Measurements from ENCODE around the gene TFAP2C.
A peak's percentile ranks its signal among the peaks of the same experiment; 100 is the strongest.

Gene TFAP2C

DNA sequence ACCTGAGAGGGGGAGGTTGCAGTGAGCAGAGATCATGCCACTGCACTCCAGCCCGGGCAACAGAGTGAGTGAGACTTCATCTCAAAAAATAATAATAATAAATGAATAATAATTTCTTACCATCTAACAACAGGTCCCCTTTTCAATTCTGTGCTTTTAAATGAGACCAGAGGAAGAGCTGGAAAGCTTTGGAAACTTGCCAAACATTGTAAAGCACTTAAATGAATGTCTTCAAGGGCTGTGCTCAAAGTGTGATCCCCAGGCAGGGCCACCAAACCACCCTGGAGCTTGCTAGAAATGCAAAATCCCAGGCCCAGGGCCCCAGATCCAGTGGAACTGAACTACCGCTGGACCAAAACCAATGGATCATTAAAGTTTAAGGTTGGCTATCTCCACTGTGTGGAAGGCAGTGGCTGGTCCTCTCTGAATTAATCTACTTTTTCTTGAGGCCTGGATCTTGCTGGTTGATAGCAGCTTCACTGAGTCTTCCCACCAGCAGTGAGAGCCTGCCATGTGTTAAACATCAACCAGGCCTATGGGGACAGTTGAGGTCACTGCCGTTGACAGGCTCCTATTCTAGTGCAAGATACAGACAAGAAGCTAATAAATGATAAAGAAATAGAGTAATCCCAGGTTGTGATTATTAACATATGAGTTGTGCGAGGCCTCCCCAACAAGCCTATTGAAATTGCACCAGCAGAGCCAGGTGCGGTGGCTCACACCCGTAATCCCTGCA is 23.7 kb upstream of the TFAP2C start:
- peaks cover 14% of the 10 kb centered on the region for H3K4me1 ChIP-seq (ENCODE audit: insufficient read depth, insufficient read length)
- no peak for TF ChIP-seq ZNF274 (IDR thresholded peaks at IDR 0.05; ENCODE audit: low read depth, low read length)
- H3K36me3 ChIP-seq (ENCODE audit: insufficient read depth, insufficient read length, low read length): no peaks in the 10 kb centered on the region
- no peaks in the 10 kb centered on the region for H3K27me3 ChIP-seq (ENCODE audit: insufficient read depth, insufficient read length)
- no peak for DNase-seq (ENCODE audit: low read depth, low spot score)
- no peak overlapping the region for H3K4me3 ChIP-seq (ENCODE audit: insufficient read length, low read depth)
- no peaks in the 10 kb centered on the region for H3K9me3 ChIP-seq (ENCODE audit: insufficient read depth, low read length)
- no peak overlapping the region for H3K9ac ChIP-seq (ENCODE audit: insufficient read length, low read depth)

DNA sequence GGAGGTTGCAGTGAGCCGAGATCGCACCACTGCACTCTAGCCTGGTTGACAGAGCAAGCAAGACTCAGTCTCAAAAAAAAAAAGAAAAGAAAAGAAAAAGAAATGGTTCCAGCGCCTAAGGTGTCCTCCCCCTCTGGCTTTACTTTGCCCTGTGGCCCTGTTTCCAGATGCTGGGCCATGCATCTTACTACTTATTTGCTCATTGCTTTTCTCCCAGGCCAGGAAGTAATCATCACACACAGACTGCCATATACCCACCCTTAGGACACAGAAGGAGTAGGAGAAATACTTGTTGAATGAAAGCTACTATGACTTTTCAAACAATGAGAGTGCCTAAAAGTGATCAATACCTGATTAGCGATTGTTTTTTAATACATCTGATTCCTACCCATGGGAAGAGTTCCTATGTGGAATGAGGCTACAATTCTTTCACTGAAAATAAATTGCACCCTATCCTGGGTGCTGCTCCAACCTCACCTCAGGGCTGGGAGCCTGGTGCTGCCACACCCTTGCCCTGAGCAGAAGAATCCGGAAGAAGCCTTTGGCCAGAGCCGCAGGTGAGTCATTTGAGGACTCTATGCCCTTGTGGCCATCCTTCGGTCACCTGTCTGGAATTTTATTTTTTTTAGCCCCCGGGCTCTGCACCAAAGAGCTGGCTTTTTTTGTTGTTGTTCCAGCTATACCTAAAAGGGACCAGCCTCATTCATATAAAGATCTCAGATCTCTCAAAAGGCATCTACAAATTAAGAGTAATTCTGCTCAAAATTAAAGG is 22.7 kb upstream of the TFAP2C start:
- Histone ChIP-seq H3K4me1 (ENCODE audit: insufficient read depth, insufficient read length) (peaks cover 18% of the 10 kb centered on the region), H3K27me3 (ENCODE audit: insufficient read depth, insufficient read length) (no peaks in the 10 kb centered on the region), H3K9ac (ENCODE audit: insufficient read length, low read depth) (no peak overlapping the region), H3K36me3 (ENCODE audit: insufficient read depth, insufficient read length, low read length) (no peaks in the 10 kb centered on the region), H3K9me3 (ENCODE audit: insufficient read depth, low read length) (no peaks in the 10 kb centered on the region), H3K4me3 (ENCODE audit: insufficient read length, low read depth) (no peak overlapping the region)
- no peak for TF ChIP-seq YY1 (IDR thresholded peaks at IDR 0.05; ENCODE audit: insufficient read depth, insufficient read length)
- TF ChIP-seq SUZ12 (IDR thresholded peaks at IDR 0.05; ENCODE audit: extremely low read depth, insufficient read depth, insufficient read length): no peak
- TF ChIP-seq ZNF274 (IDR thresholded peaks at IDR 0.05; ENCODE audit: low read depth, low read length): no peak
- DNase-seq (ENCODE audit: low read depth, low spot score): no peak

DNA sequence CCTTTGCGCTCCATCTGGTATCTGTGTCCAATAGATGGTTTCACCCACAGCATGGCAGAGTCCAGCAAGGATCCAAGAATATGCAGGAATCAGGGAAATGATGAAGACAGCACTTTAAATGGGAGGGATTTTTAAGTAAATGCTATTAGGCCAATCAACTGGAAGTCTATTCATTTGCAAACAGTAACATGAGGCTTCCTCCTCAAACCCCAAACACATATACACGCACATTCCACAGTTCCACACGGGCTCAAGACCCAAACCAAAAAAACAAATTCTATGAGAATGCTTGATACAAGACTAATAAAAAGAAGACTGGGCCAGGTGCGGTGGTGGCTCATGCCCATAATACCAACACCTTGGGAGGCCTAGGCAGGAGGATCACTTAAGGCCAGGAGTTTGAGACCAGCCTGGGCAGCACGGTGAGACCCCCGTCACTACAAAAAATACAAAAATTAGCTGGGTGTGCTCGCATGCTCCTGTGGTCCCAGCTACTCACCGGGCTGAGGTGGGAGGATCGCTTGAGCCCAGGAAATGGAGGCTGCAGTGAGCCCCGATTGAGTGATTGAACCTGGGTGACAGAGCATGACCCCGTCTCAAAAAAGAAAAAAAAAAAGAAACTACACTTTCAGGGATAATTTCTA is 21.9 kb upstream of the TFAP2C start:
- Histone ChIP-seq H3K9ac (ENCODE audit: insufficient read length, low read depth) (no peak overlapping the region), H3K4me1 (ENCODE audit: insufficient read depth, insufficient read length) (peaks cover 18% of the 10 kb centered on the region), H3K4me3 (ENCODE audit: insufficient read length, low read depth) (no peak overlapping the region), H3K9me3 (ENCODE audit: insufficient read depth, low read length) (no peaks in the 10 kb centered on the region), H3K36me3 (ENCODE audit: insufficient read depth, insufficient read length, low read length) (no peaks in the 10 kb centered on the region), H3K27me3 (ENCODE audit: insufficient read depth, insufficient read length) (no peaks in the 10 kb centered on the region)
- TF ChIP-seq YY1 (IDR thresholded peaks at IDR 0.05; ENCODE audit: insufficient read depth, insufficient read length): no peak
- no peak for TF ChIP-seq SUZ12 (IDR thresholded peaks at IDR 0.05; ENCODE audit: extremely low read depth, insufficient read depth, insufficient read length)
- no peak for TF ChIP-seq ZNF274 (IDR thresholded peaks at IDR 0.05; ENCODE audit: low read depth, low read length)
- DNase-seq (ENCODE audit: low read depth, low spot score): no peak

DNA sequence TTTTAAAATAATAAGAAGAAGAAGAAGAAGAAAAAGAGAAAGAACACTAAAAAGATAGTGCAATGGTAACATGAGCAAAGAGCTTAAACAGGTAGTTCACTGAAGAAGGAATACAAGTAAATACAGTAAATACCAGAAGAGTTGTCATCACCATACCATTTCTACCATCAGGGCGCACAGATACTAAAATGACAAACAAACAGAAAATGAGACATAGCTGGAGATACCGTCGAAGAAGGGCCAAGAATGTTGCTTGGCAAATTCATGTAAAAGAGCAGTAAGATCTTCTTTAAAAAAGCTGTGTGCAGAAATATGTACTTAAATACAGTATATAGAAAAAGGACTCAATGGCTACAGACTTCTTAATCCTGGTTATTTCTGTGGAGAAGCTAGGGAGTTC is 20.7 kb upstream of the TFAP2C start:
- Histone ChIP-seq H3K9ac (ENCODE audit: insufficient read length, low read depth) (no peak overlapping the region), H3K27me3 (ENCODE audit: insufficient read depth, insufficient read length) (no peaks in the 10 kb centered on the region), H3K4me1 (ENCODE audit: insufficient read depth, insufficient read length) (peaks cover 18% of the 10 kb centered on the region), H3K4me3 (ENCODE audit: insufficient read length, low read depth) (no peak overlapping the region), H3K9me3 (ENCODE audit: insufficient read depth, low read length) (no peaks in the 10 kb centered on the region), H3K36me3 (ENCODE audit: insufficient read depth, insufficient read length, low read length) (no peaks in the 10 kb centered on the region)
- TF ChIP-seq SUZ12 (IDR thresholded peaks at IDR 0.05; ENCODE audit: extremely low read depth, insufficient read depth, insufficient read length) (no peak), YY1 (IDR thresholded peaks at IDR 0.05; ENCODE audit: insufficient read depth, insufficient read length) (no peak), ZNF274 (IDR thresholded peaks at IDR 0.05; ENCODE audit: low read depth, low read length) (no peak)
- DNase-seq (ENCODE audit: low read depth, low spot score): no peak

DNA sequence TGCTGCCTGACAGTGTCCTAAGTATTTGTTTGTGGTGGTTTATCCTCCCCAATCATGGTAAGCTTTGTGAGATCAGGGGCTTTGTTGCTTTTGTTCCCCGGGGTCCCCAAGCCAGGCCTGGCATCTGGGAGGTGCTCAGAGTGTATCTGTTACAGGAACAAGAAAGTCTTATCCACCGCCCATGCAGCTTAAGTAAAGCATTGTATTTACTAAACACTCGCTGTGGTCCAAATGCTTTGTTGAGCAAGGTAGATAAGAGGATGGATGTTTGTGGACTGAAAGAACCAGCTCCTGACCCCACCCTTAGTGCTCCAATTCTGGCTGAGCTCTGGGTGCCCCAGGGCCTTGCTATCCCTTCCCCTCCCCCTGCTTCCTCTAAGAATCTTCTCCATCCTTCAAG is 19.8 kb upstream of the TFAP2C start:
- H3K4me1 ChIP-seq (ENCODE audit: insufficient read depth, insufficient read length): peaks cover 18% of the 10 kb centered on the region
- no peaks in the 10 kb centered on the region for H3K36me3 ChIP-seq (ENCODE audit: insufficient read depth, insufficient read length, low read length)
- no peak for DNase-seq (ENCODE audit: low read depth, low spot score)
- H3K27me3 ChIP-seq (ENCODE audit: insufficient read depth, insufficient read length): no peaks in the 10 kb centered on the region
- TF ChIP-seq SUZ12 (IDR thresholded peaks at IDR 0.05; ENCODE audit: extremely low read depth, insufficient read depth, insufficient read length) (no peak), ZNF274 (IDR thresholded peaks at IDR 0.05; ENCODE audit: low read depth, low read length) (no peak), YY1 (IDR thresholded peaks at IDR 0.05; ENCODE audit: insufficient read depth, insufficient read length) (no peak)
- no peaks in the 10 kb centered on the region for H3K9me3 ChIP-seq (ENCODE audit: insufficient read depth, low read length)
- H3K4me3 ChIP-seq (ENCODE audit: insufficient read length, low read depth): no peak overlapping the region
- no peak overlapping the region for H3K9ac ChIP-seq (ENCODE audit: insufficient read length, low read depth)

DNA sequence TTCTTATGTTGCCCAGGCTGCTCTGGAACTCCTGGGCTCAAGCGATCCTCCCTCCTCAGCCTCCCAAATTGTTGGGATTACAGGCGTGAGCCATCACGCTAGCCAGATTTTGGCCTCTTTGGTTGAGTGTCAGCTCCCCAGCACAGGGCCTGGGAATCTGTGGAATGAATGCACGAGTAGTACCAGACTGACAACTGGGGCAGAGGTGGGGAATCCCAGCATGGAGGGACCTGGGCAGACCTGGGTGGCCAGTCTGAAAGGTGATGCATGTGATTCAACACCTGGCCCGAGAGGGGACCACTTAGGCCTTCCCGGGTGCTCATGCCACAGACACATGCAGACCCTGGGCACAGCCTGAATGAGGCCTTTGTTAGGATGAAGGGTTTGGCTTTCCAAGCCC is 19.0 kb upstream of the TFAP2C start:
- Histone ChIP-seq H3K36me3 (ENCODE audit: insufficient read depth, insufficient read length, low read length) (no peaks in the 10 kb centered on the region), H3K9me3 (ENCODE audit: insufficient read depth, low read length) (no peaks in the 10 kb centered on the region), H3K4me1 (ENCODE audit: insufficient read depth, insufficient read length) (peaks cover 20% of the 10 kb centered on the region), H3K9ac (ENCODE audit: insufficient read length, low read depth) (peak overlapping the region; percentile 8), H3K4me3 (ENCODE audit: insufficient read length, low read depth) (no peak overlapping the region), H3K27me3 (ENCODE audit: insufficient read depth, insufficient read length) (no peaks in the 10 kb centered on the region)
- TF ChIP-seq SUZ12 (IDR thresholded peaks at IDR 0.05; ENCODE audit: extremely low read depth, insufficient read depth, insufficient read length): no peak
- TF ChIP-seq ZNF274 (IDR thresholded peaks at IDR 0.05; ENCODE audit: low read depth, low read length): no peak
- no peak for TF ChIP-seq YY1 (IDR thresholded peaks at IDR 0.05; ENCODE audit: insufficient read depth, insufficient read length)
- no peak for DNase-seq (ENCODE audit: low read depth, low spot score)

DNA sequence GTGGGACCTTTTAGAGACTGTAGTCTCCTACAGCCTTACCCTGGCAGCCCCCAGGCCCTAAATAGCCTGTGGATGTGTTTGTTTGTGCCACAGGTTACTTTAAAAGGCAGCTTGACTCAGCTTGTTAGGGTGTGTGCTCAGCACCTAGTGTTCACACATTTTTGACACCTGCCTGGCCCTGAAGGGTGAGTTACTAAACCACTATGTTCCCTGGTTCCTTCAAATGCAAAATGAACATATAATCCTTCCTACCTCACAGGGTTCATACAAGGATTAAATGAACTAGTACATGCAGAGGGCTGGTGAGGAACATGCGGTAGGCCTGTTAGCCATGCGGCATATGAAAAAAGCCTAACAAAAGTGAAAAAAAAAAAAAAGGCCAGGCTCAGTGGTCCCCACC is 14.9 kb upstream of the TFAP2C start:
- Histone ChIP-seq H3K36me3 (ENCODE audit: insufficient read depth, insufficient read length, low read length) (no peaks in the 10 kb centered on the region), H3K9ac (ENCODE audit: insufficient read length, low read depth) (no peak overlapping the region), H3K9me3 (ENCODE audit: insufficient read depth, low read length) (no peaks in the 10 kb centered on the region), H3K4me1 (ENCODE audit: insufficient read depth, insufficient read length) (peaks cover 21% of the 10 kb centered on the region), H3K4me3 (ENCODE audit: insufficient read length, low read depth) (no peak overlapping the region), H3K27me3 (ENCODE audit: insufficient read depth, insufficient read length) (no peaks in the 10 kb centered on the region)
- no peak for DNase-seq (ENCODE audit: low read depth, low spot score)
- TF ChIP-seq ZNF274 (IDR thresholded peaks at IDR 0.05; ENCODE audit: low read depth, low read length) (no peak), YY1 (IDR thresholded peaks at IDR 0.05; ENCODE audit: insufficient read depth, insufficient read length) (no peak), SUZ12 (IDR thresholded peaks at IDR 0.05; ENCODE audit: extremely low read depth, insufficient read depth, insufficient read length) (no peak)
